ENCODE data around the gene AGER.

DNA sequence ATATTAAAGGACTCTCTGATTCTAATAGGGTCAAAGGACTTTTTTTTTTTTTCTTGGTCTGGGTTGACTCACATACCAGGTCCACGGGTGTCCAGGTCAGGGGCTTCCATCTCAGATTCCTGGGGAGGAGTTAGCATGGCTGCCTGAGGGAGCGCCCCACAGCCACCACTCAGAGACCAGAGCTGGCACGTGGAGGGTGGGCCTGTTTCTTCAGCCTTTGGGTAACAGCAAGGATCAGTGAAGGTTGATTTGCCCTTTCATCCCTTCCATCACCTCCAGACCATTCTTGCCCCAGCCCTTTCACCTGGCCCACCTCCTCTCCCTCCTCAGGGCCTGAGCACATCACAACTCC, 14.3 kb upstream of the AGER start:
- TF ChIP-seq CTCF (conservative IDR thresholded peaks at IDR 0.05; ENCODE audit: low read length) (no peak), EZH2phosphoT487 (IDR thresholded peaks at IDR 0.05; ENCODE audit: borderline replicate concordance) (no peak)

Measured in Loucy (cell line).